HG03280 (cell line): ENCODE measurements around the gene NFATC3.

ENCODE experiments used
- ATAC-seq: cut with Tn5 transposase; IDR thresholded peaks from one replicate; pipeline ENCODE4 v1.9.1; 2021; ENCODE audit warnings: mild to moderate bottlenecking, moderate library complexity; ENCODE audit not compliant: unreplicated experiment

The NFATC3 gene

DNA sequence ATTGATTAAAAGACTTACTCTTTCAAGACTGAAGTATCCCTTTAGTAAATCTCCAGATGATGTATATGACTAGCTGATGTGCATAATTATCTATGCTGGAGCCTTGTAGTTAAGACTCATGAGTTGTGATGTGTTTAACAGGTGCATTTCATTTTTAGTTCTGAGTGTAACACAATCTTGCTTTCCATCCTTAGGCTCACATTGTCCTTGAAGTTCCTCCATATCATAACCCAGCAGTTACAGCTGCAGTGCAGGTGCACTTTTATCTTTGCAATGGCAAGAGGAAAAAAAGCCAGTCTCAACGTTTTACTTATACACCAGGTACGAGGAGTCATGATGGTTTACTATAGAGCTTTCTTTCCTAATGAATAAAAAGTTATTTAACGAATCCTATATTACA is 97.9 kb downstream of the NFATC3 start:
- no peak for ATAC-seq

DNA sequence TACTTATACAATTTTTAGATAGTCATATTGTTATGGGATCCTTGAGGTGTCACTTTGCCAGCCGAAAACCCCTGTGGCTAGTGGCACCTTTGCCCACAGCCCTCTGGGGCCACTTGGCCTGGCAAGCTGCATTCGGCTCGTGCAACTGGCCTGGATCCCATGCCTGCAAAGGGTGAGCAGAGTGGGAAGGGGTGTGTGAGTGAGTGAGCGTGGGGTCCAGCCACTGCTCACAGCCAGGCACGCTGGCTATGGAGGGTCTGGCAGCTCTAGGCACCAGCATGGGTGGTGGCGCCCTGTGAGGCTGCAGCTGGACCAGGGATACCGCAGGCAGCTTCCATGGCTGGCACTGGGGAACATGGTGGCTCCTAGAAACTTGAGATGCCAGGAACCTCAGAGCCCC is 101.7 kb downstream of the NFATC3 start:
- no peak for ATAC-seq

DNA sequence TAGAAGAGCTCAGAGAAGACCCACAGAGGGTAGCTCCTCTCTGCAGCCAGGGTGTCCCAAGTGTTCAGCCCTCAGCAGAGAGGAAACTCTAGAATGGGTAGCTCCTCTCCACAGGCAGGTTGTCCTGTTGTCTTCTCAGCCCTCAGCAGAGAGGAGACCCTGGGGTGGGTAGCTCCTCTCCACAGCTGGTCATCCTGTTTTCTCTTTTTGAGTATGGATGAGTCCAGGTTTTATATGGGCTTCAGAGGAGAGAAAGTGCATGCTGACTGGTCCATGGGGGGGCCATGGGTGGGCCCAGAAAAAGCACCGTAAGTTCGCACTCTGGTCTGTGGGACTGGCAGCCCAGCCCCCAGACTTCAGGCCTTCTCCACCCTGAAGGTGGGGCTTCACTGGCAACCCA is 102.3 kb downstream of the NFATC3 start:
- ATAC-seq, result no peak

DNA sequence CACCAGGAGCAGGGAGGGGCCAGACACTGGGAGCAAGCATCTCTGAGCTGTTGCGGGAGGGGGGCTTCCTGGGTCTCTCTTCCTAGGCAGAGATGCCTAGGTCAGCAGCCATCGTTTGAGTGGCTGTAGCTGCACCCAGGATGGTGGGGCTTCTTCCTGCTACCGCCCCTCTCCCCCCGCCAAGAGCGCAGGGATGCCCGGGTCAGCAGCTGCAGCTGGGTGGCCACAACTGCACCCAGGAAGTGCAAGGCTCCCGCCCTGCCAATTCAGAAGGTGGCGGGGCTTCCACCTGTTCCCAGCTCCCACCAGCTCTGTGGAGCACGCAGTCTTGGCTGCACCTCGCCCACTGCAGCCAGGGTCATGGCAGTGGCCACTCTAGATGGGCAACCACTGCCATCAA is 103.0 kb downstream of the NFATC3 start:
- ATAC-seq, result no peak

DNA sequence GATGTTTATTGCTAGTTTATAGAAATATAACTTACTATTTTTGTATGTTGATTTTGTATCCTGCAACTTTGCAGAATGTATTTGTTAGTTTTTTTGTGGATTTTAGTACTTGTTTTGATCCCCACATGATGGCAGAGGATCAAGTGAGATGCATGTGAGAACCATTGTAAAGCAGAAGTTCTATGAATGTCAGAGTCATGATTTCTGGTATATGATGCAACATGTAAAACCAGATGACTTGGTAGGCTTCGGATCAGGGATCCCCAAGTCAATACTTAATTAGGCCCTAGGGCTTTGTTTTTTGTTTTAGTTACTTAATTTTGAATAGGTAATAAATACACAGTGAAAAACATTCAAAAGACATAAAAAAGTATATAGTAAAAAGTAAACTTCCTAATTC is 104.9 kb downstream of the NFATC3 start:
- ATAC-seq, result no peak

DNA sequence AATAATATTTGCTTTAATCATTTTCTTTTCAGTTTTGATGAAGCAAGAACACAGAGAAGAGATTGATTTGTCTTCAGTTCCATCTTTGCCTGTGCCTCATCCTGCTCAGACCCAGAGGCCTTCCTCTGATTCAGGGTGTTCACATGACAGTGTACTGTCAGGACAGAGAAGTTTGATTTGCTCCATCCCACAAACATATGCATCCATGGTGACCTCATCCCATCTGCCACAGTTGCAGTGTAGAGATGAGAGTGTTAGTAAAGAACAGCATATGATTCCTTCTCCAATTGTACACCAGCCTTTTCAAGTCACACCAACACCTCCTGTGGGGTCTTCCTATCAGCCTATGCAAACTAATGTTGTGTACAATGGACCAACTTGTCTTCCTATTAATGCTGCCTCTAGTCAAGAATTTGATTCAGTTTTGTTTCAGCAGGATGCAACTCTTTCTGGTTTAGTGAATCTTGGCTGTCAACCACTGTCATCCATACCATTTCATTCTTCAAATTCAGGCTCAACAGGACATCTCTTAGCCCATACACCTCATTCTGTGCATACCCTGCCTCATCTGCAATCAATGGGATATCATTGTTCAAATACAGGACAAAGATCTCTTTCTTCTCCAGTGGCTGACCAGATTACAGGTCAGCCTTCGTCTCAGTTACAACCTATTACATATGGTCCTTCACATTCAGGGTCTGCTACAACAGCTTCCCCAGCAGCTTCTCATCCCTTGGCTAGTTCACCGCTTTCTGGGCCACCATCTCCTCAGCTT is 105.8 kb downstream of the NFATC3 start:
- no peak for ATAC-seq

DNA sequence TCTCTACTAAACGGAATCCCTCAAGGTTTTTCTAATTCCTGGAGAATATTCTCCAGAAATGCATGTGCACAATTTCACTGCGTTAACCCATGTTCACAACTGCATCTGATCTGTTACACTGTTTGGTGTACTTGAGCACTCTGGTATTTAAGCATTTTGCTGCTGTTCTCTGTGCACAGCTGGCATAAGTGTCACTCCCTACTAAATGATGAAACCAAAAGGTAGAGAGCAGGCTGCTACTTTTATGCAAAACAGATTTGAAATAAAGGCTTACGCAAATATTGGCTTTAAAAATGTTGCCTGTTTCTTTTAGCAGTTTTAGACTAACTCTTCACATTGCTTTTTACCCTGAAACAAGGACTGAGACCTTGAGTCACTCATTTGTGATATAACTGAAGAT is 109.1 kb downstream of the NFATC3 start:
- ATAC-seq, result no peak

DNA sequence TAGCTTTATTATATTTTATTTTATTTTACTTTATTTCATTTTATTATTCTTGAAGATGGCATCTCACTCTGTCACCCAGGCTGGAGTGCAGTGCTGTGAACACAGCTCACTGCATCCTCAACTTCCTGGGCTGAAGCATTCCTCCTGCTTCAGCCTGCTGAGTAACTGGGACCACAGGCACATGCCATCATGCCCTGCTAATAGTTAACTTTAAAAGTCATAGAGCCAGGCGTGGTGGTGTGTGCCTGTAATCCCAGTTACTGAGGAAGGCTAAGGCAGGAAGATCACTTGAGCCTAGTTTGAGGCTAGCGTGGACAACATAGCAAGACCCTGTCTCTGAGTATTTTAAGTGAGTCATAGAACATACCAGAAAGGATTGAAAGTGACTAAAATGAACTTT is 112.1 kb downstream of the NFATC3 start:
- ATAC-seq, result no peak

DNA sequence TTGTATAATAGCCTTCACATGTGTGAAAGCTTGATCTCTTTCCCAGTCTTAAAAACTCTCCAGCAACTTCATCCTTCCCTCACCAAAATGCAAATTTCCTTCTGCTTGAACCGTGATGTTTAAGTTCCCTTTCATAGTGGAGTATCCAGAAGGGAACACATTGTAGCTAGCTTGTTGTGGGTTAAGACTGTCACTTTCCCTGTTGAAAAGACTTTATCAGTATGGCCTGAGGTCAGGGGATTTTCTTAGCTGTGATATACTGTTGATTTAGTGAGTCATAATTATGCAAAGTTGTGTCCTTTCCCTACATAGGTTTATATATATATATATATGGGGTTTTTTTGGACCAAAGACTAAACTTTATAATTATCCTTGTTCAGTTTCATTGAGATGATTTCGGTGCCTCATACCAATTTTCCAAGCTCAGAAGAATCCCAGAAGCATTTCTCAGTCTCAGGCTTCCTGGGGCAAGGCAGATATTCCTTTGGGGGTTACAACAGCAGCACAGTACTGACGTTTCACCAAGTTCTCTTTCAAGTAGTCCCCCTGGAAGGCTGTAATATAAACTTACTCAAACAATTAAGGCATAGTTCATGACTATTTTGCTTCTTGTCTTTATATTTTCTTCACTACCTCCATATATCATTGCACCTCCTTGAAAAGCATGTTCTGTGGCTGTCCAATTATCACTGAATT is 115.1 kb downstream of the NFATC3 start:
- ATAC-seq, result no peak

DNA sequence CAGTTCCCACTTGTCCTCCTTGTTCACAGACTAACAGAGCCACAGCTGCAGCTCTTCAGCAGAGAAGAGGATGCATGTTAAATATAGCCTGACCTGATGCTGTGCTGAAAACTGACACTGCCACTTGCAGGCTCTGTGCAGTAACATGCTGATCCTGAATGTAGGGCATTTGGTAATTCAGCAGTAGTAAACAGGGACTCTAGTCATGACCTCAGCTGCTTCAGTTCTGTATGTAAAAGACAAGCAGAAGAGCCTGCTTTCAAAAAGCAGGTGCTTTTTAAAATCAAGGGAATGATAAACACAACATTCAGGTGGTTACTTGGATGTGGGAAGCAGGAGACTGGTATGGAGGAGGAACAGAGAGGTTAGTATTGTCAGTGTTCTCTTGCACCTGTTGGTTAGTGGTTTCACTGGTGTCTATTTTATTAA is 116.9 kb downstream of the NFATC3 start:
- ATAC-seq, result no peak

DNA sequence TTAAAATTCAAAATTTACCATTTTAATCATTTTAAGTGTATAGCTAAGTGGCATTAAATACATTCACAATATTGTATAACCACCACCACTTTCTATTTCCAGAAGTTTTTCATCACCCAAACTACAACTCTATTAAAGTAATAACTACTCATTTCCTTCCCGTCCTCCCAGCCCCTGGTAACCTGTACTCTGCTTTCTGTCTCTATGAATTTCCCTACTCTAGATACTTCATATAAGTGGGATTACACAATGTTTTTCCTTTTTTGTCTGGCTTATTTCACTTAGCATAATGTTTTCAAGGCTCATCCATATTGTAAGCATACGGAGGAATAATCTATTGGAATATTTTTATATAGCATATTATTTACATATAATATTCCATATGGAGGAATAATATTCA is 121.1 kb downstream of the NFATC3 start:
- ATAC-seq, result no peak

DNA sequence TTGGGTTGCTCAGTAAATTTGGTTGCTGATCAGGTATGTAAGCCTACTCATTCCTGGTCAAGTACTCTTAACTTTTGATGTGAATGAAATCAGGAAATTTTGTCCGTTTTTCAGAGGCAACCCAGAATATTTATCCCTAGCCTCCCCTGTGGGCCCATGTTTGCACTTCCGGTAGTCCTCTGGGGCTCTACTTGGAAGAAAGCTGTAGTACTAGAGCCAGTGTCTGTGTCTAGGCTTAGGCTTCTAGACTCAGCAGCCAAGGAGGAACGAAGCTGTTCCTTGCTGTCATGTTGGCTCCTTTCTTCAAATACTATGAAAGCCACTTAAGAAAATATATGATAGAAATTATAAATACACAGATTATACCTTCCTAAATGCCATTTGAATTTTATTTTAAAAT is 129.6 kb downstream of the NFATC3 start:
- ATAC-seq, result no peak

DNA sequence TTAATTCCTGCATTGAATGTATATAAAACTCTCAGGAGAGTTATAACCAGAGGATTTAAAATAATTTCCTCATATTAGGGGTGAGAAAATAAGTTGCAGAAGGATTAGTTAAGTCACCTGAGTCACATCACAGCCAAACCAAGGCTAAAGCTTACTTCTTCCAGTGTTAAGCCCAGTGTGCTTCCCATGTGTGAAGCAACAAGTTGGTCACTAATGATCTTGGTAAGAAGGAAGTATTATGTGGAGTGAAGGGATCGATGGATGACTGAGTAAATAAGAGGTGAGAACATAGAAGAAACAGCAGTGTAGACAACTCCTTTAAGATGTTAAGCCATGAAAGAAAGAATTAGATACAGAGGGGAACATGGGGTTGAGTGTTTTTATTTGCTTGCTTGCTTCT is 130.1 kb downstream of the NFATC3 start:
- ATAC-seq, result no peak

DNA sequence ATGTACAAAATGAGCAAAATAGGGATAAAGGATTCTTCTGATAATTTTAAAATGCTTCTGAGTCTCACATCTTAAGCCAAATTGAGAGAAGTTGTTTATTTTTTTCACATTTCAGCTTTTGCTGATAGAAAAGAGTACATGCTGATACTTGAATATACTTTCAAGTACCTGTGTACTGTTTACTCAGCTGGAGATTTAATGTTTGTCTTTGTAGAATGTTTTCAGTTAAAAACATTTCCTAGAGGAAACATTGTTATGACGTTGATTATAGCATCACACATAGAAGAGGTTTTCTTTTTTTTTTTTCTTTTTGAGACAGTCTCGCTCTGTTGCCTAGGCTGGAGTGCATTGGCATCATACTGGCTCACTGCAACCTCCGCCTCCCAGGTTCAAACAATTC is 131.1 kb downstream of the NFATC3 start:
- ATAC-seq, result no peak

DNA sequence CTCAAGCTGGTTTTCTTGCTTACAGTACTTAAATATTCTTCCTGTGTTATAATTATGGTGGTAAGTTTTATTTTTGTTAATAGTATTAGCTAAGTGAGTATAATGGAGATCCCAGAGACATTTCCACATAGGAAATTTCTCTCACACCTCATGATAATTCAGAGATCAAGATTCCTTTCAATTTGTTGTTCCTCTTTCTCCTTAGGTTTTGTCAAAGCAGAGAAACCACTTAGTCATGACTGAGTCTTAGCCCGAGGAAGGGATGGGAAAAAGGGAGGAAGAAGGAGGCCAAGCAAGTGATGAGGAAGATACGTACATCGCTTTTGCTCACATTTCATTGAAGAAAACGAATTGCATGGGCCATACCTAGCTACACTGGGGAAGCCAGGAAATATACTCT is 132.3 kb downstream of the NFATC3 start:
- ATAC-seq, result no peak

DNA sequence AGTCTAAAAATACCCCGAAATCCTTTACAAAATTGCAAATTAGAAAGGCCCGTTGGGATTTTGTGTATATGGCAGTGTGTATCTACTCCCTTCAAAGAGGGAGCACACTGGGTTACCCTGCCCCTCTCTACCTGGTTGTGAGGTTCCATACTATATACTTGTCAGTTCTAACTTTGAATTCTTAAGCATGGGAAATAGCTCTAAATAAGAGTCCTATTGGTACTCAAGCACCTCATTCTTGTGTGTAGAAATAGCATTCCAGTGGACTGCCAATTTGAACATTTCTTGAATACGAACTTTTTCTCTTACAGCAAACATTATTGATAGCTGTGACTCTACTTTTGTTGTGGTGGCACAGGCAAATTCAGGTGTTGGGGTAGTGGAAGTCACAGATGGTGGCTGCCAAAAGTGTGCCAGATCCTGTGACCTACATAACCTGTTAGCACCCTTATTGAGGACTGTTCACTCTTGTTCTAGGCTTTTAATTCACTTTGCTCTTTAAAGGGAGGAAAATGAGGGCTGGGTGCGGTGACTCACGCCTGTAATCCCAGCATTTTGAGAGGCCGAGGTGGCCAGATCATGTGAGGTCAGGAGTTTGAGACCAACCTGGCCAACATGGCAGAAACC is 134.7 kb downstream of the NFATC3 start:
- no peak for ATAC-seq

DNA sequence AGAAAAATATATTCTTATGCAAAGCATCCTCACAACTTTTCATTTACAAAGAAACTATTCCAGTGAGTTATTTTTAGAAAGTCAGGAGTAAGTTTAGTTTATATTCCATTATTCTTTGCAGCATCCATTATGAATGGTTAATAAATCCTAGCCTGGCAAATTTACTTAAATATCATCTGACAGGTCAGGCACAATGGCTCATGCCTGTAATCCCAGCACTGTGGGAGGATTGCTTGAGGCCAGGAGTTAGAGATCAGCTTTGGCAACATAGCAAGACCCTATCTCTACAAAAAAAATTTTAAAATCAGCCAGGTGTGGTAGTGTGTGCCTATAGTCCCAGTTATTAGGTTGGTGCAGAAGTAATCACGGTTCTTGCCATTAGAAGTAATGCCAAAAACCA is 137.9 kb downstream of the NFATC3 start:
- ATAC-seq, result no peak

DNA sequence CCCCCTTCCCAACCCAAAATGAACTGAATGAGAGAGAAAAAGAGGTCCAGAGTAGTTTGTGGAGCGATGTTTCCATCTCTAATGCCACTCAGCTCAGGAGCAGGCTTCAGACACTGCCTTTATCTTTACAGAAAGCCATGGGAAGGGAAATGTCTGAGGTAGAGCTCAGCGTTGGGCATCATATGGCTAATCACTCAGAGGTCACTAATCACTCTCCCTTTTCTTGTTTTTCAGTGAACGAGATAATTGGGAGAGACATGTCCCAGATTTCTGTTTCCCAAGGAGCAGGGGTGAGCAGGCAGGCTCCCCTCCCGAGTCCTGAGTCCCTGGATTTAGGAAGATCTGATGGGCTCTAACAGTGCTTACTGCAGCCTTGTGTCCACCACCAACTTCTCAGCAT is 140.9 kb downstream of the NFATC3 start:
- no peak for ATAC-seq

DNA sequence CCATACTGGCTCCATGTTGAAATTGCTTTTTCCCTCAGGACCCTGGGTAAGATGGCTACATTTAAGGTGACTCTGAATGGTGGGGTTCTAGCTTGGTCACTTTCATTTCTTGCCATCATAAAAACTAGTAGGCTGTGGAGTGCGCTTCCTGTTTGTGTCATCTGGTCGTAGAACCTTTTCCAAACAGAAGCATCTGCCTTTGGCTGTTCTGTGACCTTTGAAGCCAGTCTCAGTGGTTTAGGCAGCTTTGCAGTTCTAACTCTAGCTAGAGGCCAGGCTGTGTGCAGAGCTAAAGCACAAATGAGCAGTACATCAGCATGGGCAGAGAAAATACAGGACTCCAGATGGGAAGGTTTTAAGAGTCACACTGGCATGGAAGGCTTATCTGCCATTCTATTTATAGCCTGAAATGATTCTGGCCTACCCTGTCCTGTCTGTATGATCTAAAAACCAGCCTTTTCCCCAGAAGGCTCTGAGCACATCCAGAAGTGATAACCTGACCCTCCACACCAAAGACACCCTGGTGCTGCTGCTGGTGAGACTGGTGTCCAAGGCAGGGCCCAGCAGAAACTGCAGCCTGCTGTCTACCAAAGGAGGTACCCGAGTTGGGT is 142.1 kb downstream of the NFATC3 start:
- no peak for ATAC-seq

DNA sequence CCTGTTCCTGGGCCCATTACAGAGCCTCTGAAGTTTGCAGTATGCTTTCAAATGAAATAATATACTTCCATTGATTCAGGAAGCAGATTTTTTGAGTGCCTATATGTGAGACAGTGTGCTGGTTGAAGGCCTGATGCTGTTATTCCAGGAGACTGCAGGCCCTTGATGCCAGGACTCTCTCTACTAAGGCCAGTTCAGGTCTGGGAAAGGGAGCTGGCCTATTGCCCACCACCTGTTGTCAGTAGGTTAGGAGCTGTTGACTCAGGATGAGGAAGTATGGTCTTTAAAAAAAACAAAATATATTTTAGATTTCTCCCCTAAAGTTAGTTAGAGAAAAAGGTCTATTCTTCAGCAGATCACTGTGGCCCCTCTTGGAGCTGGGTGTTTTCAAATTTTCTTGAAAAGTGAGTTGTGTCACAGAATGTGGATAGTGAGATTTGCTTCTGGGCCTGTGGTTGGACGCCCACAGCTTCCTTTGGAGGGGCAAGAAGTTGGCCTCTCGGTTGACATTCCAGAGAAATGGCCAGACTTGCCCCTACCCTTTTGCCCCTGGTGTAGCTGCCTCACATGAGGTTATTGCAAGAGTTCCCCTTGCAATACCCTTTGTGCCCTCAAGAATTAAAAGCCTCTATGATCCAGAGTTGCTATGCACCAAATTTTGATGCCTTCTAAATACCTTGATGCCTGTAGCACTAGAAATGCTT is 142.8 kb downstream of the NFATC3 start:
- ATAC-seq, result no peak

DNA sequence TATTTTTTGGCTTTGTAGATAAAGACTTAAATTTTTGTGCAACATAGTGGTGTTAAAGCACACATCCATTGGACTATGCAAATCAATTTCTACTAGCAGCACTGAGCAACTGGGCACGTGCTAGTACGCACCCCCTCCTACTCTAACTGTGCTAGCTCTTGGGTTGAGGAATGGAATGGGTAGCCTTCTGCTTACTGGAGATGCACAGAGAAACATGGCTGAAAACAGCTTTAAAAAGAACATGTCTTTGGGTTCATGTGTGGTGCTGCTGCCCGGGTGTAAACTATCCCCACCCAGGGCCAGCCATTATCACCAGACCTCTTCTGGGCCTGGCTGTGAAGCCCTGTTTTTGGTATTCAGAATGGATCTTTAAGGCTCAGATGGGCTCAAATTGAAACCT is 143.5 kb downstream of the NFATC3 start:
- no peak for ATAC-seq
